DMS 273 (cell line): ENCODE measurements around the gene ANKRD22.
A peak's percentile ranks its signal among the peaks of the same experiment; 100 is the strongest.
"Not testable (repeated sequence)": the region's sequence is repeated elsewhere in the genome, so short reads cannot be mapped to it uniquely, and the experiment has no call there.

Experiments used
- DNase-seq: peaks from one replicate; lab custom pipeline; 2025; ENCODE audit not compliant: unreplicated experiment; lab: John Stamatoyannopoulos, UW

The ANKRD22 gene

GRCh38 chr10:88851706-88852105 is at the start of gene ANKRD22:
TSS of gene ANKRD22 (minus strand) at chr10:88851844. CDS start at chr10:88851607, 237 bp downstream.
- peak; percentile 18 for DNase-seq

- DNase-seq: no peak
These were observed 48.2 kb upstream of the ANKRD22 start for GRCh38 chr10:88899886-88900285.

- no peak for DNase-seq
These were observed 47.1 kb upstream of the ANKRD22 start for GRCh38 chr10:88898727-88899126.

GRCh38 chr10:88896994-88897853 is 45.6 kb upstream of the ANKRD22 start:
- peak; percentile 4 for DNase-seq

- DNase-seq: no peak
These were observed 44.8 kb upstream of the ANKRD22 start for GRCh38 chr10:88896372-88896993.

- DNase-seq: no peak
These were observed 43.6 kb upstream of the ANKRD22 start for GRCh38 chr10:88895250-88895649.

GRCh38 chr10:88893611-88894010 is 42.0 kb upstream of the ANKRD22 start:
- DNase-seq: no peak

- no peak for DNase-seq
These were observed 40.8 kb upstream of the ANKRD22 start for GRCh38 chr10:88892222-88892967.

GRCh38 chr10:88890681-88891381 is 39.2 kb upstream of the ANKRD22 start:
- no peak for DNase-seq

GRCh38 chr10:88889559-88890337 is 38.1 kb upstream of the ANKRD22 start:
- no peak for DNase-seq

GRCh38 chr10:88888810-88889445 is 37.3 kb upstream of the ANKRD22 start:
- no peak for DNase-seq

- DNase-seq: peak; percentile 17
These were observed 34.9 kb upstream of the ANKRD22 start for GRCh38 chr10:88886557-88886956.

GRCh38 chr10:88883448-88883809 is 31.8 kb upstream of the ANKRD22 start:
- no peak for DNase-seq

- not testable (repeated sequence) for DNase-seq
These were observed 31.2 kb upstream of the ANKRD22 start for GRCh38 chr10:88882646-88883447.

- peak; percentile 6 for DNase-seq
These were observed 30.4 kb upstream of the ANKRD22 start for GRCh38 chr10:88881922-88882645.

- DNase-seq: peak; percentile 27
These were observed 29.7 kb upstream of the ANKRD22 start for GRCh38 chr10:88881320-88881719.

- peak; percentile 93 for DNase-seq
These were observed 28.8 kb upstream of the ANKRD22 start for GRCh38 chr10:88880282-88881076.
